LoVo (cell line): ENCODE results near the gene EDA.
"Not testable (repeated sequence)": the region's sequence is repeated elsewhere in the genome, so short reads cannot be mapped to it uniquely, and the experiment has no call there.

ENCODE experiments used
- DNase-seq: peaks from one replicate; pipeline ENCODE4 v3.0.0-alpha.2; 2016; ENCODE audit warnings: low spot score

The EDA gene

DNA sequence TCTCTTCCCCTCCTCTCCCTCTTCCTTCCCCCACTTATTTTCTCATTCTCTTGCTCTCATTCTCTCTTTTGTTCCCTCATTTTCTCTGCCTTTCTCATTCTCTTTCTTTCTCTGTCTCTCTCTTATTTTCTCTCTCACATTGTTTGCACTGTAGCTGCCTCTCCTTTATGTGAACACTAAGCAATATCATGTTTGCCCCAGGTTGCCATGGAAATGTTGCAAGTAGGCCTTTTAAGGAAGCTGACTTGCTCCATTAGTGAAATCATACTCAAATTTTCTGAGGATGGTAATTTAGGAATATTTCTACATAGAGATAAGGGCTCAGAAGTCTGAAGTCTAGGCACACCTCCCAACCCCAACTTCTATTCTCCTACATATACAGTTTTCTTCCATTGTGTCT, 130.1 kb downstream of the EDA start:
- DNase-seq = no peak

DNA sequence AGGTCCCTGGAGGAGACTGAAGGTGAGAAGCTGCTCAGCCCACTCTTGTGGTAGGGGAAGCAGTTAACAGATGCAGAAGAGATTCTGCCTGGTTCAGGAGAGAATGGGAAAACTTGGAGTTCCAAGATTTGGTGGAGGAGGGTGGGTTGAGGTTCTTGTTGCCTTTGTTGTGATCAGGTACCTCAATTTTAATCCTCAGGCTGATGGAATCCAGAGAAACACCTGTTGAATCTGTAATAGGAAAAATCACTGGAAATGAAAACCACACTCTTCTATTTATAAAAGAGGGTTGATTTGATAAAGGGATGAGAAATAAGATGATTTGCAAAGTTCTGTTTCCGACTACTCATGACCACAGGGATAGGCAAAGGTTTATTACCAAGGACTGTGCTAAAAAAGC, 132.1 kb downstream of the EDA start:
- DNase-seq = no peak

GRCh38 chrX:69759921-69760625, 144.2 kb downstream of the EDA start:
- DNase-seq = no peak

- DNase-seq = no peak
These were observed 145.7 kb downstream of the EDA start for GRCh38 chrX:69761633-69762032.

- no peak for DNase-seq
These were observed 146.4 kb downstream of the EDA start for GRCh38 chrX:69762340-69762739.

GRCh38 chrX:69793260-69793935, 177.5 kb downstream of the EDA start:
- no peak for DNase-seq

- DNase-seq = no peak
These were observed 179.8 kb downstream of the EDA start for GRCh38 chrX:69795702-69796101.

DNA sequence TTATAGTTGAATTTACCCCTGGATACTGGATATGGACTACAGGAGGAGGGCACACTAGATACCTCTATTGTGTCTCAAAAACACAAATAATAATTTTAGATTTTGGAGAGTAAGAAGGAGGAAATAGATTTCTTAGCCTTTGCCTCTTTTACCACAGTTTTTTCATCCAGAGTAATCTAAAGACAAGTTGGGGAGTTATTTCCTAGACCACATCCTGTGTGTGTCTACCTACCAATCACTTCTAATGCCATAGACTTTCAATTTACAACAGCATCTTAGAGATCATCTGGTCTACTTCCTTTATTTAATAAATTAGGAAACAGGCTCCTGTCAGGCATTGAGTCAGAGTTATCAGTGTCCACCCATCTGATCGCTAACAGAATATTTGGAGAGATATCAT, 191.5 kb downstream of the EDA start:
- no peak for DNase-seq

DNA sequence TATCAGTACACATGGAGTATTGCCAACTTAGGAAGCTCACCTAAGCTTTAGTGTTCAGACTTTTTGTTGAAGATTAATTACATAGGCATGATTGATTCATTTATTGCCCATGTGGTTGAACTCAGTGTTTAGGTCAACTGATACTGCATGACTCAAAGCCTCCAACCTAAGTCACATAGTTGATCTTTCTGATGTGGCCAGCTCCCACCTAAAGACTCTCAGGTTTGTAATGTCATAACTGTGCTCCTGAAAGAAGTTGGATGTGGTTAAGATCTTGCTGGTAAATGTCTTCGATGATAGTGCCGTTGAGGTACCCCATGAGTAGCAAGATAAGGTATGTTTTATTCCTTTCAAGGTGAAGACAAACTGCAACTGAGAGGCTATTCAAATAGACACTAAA, 192.5 kb downstream of the EDA start:
- no peak for DNase-seq

- DNase-seq = no peak
These were observed 197.8 kb downstream of the EDA start for GRCh38 chrX:69813677-69814076.

GRCh38 chrX:69815063-69815462, 199.2 kb downstream of the EDA start:
- no peak for DNase-seq

DNA sequence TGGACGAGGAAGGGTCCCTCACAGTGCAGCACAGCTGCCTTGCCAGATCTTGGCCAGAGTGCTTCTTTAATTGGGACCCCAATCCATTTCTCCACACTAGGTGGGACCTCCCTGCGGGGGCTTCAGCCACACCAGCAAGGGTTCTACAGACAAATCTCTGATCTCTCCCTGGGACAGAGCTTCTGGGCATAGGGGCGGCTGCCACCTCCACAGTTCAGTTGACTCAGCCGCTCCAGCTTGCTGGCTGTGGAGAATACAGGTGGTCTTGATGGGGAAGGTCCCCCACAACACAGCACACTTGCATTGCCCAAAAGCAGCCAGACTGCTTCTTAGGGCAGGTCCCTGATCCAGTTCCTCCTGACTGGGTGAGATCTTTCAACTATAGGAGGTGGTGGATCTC, 199.6 kb downstream of the EDA start:
- no peak for DNase-seq

DNA sequence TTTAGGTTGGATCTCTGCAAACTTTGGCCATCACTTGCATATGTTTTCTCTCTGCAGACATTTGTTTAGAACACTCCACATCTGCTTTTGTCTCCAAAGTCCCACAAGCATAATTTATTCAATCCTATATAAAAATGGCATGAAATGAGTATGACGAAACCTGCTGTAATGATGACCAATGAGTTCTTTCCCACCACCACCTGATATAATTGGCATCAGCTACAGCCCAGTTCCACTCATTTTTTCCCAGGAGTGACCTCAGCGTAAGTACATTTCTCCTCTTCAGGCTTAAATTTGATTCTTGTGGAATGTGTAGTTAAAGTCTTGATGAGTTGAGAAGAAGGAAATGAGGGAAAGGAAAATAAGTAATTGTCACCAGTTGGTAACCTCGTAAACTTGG, 228.7 kb downstream of the EDA start:
- no peak for DNase-seq

DNA sequence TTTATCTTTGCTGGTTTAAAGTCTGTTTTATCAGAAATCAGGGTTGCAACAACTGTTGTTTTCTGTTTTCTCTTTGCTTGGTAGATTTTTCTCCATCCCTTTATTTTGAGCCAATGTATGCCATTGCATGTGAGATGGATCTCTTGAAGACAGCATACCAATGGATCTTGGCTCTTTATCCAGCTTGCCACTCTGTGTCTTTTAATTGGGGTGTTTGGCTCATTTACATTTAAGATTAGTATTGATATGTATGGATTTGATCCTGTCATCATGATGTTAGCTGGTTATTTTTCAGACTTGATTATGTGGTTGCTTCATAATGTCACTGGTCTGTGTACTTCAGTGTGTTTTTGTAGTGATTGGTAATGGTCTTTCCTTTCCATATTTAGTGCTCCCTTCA, 244.1 kb downstream of the EDA start:
- DNase-seq = not testable (repeated sequence)

- no peak for DNase-seq
These were observed 260.3 kb downstream of the EDA start for GRCh38 chrX:69876221-69876620.

DNA sequence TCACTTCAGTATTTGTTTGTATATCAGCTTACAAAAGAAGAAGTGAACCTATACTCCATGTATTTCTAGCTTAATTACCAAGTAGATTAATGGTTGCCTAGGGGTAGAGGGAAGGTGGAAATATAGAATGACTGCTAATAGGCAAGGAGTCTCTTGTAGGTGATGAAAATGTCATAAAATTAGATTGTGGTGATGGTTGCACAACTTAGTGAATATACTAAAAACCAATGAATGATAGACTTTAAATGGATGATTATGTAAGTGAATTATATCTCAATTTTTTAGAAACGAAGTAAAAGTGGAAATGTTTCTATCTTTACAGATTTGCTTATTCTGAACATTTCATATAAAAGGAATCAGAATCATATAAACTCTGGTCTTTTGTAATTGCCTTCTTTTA, 268.3 kb downstream of the EDA start:
- DNase-seq = no peak

GRCh38 chrX:69896046-69896445, 280.1 kb downstream of the EDA start:
- DNase-seq = no peak

GRCh38 chrX:69900491-69900890, 284.6 kb downstream of the EDA start:
- DNase-seq = no peak

- DNase-seq = no peak
These were observed 290.5 kb downstream of the EDA start for GRCh38 chrX:69906447-69906846.

DNA sequence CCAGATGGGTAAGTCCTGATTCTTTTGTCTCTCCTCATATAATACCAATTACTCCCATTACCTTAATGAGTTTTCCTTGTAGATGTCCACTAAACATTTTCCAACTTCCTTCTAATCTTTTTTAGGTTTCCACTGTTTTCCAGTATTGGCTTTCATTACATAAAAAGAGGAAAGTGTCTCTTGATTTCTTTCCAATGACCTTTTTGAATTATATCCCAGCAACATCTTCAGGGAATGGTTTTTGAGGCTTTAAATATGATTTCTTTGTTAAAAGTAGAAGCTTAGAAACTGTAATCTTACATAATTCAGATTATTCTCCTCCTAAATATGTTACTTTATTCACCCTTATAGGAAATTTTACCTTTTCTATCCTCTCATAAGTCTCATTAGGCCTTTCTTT, 298.9 kb downstream of the EDA start:
- DNase-seq = no peak

GRCh38 chrX:69919749-69920148, 303.8 kb downstream of the EDA start:
- DNase-seq = no peak

DNA sequence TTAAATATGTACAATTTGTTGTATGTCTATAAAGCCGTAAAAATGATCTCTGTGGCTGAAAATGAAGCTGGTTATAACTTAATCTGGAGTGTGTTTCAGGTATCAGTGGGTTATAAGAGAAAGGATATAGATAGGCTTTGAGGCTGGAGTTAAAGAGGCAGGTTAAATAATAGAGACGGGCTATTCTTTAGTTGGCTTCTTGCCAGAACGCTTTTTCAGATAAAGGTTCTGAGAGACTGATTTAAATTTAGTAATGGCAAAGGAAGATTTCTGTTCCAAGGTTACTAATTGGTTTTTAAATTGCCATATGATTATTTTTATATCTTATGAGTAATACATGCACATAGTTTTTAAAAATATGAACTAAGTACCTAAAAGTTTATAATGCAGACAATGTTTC, 316.4 kb downstream of the EDA start:
- no peak for DNase-seq

DNA sequence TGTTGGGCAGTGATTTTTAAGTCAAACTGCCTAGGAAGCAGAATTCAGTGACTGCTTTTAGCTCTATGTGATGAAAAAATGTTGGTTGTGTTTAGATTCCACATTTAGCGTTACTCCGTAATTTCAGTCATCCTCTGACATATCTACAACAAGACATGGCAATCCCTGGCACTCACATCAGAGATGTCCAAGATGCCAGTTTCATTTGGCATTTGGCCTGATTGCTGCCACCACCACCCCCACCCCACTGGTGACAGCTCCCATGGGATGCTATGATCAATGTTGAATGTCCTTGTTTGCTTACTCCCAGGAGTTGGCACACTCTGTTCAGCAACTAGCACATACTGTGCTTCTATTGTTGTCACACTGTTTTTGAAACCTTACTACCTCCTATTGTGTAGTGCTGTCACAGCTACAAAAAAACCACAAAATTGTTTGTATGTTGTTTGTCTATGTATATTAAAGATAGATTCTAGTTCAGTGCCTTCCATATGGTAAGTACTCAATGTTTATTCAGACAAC, 332.4 kb downstream of the EDA start:
- DNase-seq = no peak

GRCh38 chrX:69951753-69952152, 335.8 kb downstream of the EDA start:
- no peak for DNase-seq
